Activated CD4-positive, alpha-beta T cell treated with anti-CD3 and anti-CD28 coated beads, Interleukin-2, amount 10 ng/mL, durations not matched to agents 24 days and 14 days (primary cell): Measurements from ENCODE around the gene GFM1. TPM values are rescaled to one million over a fixed set of nuclear protein-coding genes. Genes with fewer than 3 reads are reported as not detected.

Source experiments
- DNase-seq: peaks from one replicate; pipeline ENCODE4 v3.0.0; 2022
- H3K27ac Mint-ChIP-seq: one replicate; pipeline ENCODE4 v1.8.0; 2022; ENCODE audit warnings: mild to moderate bottlenecking, mixed read lengths
- H3K27me3 Mint-ChIP-seq: one replicate; pipeline ENCODE4 v1.8.0; 2022; ENCODE audit warnings: mixed read lengths
- H3K36me3 Mint-ChIP-seq: one replicate; pipeline ENCODE4 v1.8.0; 2022; ENCODE audit warnings: low read depth, mild to moderate bottlenecking, mixed read lengths
- H3K4me1 Mint-ChIP-seq: one replicate; pipeline ENCODE4 v1.8.0; 2021; ENCODE audit warnings: mixed read lengths
- H3K4me3 Mint-ChIP-seq: one replicate; pipeline ENCODE4 v1.8.0; 2022; ENCODE audit warnings: mild to moderate bottlenecking, moderate library complexity, mixed read lengths
- H3K9me3 Mint-ChIP-seq: one replicate; pipeline ENCODE4 v1.8.0; 2021; ENCODE audit warnings: mixed read lengths
- intact Hi-C: fragments of 100-400 bp; cut with micrococcal nuclease; formaldehyde crosslinking; loops from one replicate; pipeline ENCODE4 v1.15.1; 2023
- total RNA-seq: library from RNA; stranded (reverse); gene quantifications from 2 replicates; pipeline ENCODE4 v1.2.3, GENCODE V29; 2022

Gene GFM1
- total RNA-seq, 1 donor from 2014 or later = 73.4 TPM

DNA sequence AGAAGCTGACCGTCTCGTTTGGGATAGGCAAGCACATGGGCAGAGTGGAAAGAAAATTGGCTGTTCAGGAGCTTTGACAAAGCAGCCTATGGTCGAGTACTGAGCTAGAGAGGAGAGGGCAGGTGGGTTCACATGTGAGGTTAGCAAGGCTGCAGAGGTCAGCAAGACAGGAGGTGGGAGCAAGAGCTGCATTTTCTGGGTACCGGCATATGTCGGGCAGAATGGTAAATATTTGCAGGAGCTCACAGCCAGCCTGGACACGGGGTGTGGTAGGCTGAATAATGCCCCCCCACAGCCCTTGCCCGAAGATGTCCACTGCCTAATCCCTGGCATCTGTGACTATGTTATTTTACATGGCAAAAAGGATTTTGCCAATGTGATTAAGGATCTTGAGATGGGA, 79.7 kb downstream of the GFM1 start:
- no peaks in the 10 kb centered on the region for H3K9me3 Mint-ChIP-seq
- H3K27ac Mint-ChIP-seq = peak overlapping the region; percentile 96
- peaks cover 42% of the 10 kb centered on the region for H3K4me1 Mint-ChIP-seq
- H3K4me3 Mint-ChIP-seq = no peak overlapping the region
- DNase-seq = no peak
- intact Hi-C loops = loop anchor here (1.0 kb wide), 1 partner anchor 67 kb away; no protein-coding TSS in a partner anchor
- H3K36me3 Mint-ChIP-seq = peaks cover 13% of the 10 kb centered on the region
- no peaks in the 10 kb centered on the region for H3K27me3 Mint-ChIP-seq

DNA sequence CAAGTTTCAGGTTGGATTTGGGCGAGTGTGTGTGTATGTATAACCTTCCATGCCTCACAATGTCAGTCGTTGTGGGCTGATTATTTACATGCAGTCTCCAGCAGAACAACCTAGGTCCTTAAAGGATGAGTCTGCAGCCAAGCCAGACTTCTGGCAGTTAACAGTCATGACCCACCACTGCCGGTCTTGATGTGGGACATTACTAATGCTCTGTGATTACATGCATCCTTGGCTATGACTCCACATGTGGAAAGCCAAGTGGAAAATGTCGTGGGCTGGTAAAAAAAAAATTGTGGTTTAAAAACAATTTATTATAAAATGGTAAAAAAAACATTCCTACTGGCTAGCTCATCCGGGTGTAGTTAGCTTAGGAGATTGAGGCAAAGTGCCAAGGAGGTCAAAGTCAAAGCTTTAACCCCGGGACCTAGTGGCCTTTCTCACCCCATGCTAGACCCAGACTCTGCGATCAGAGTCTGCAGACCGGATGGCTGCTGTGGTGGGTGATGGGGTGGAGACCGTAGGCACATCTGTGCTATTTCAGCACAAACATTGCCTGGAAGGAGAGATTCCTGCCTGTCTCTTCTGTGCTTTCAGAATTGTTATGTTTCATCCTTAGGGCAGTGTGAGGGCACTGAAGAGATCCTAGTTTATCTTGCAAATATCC, 81.2 kb downstream of the GFM1 start:
- Mint-ChIP-seq H3K27ac (peak overlapping the region; percentile 70), H3K4me3 (no peak overlapping the region), H3K4me1 (peaks cover 42% of the 10 kb centered on the region), H3K36me3 (peaks cover 10% of the 10 kb centered on the region), H3K27me3 (no peaks in the 10 kb centered on the region), H3K9me3 (no peaks in the 10 kb centered on the region)
- intact Hi-C loops = no loop called here
- no peak for DNase-seq

DNA sequence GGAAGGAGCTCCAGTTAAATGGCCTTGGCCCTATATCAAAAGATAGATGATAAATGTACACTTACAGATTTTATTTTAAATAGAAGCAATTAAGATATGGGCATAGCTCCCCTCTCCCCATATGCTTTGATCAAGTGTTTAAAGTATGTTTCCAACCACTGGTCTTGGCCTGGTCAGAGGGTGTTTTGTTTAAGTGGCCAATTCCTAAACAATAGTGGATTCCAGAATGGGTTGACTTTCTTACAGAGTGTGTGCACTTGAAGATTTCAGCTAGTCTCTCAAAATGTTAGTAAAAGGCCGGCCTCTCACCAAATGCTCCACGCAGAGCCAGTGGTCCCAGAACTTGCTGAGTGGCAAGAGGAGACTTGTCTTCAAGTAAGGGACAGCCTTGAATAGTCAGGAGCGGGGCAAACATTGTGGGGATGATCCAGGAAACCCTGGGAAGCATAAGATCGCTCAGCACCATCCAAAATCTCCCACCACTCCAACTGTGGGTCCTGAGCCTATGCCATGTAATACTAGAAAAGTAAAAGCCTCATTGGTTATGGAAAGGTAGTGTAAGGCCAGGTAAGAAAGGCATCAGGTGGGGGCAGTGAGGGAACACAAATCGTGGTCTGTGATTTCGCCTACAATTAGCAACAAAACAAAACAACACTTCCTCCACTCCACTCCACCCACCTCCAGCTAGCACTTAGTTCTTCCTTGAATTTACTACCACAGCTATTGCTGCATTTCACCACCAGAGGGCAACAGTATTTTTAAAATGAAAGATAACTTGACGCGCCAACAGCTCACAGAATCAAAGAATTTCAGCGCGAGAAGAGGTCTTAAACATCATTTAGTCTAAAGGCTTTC, 83.1 kb downstream of the GFM1 start:
- Mint-ChIP-seq H3K4me3 (peak overlapping the region; percentile 50), H3K27ac (no peak overlapping the region), H3K4me1 (peaks cover 34% of the 10 kb centered on the region), H3K36me3 (peaks cover 4% of the 10 kb centered on the region), H3K27me3 (no peaks in the 10 kb centered on the region), H3K9me3 (no peaks in the 10 kb centered on the region)
- intact Hi-C loops = loop anchor here (1.0 kb wide), 1 partner anchor 64 kb away; no protein-coding TSS in a partner anchor
- peak; percentile 86 for DNase-seq

DNA sequence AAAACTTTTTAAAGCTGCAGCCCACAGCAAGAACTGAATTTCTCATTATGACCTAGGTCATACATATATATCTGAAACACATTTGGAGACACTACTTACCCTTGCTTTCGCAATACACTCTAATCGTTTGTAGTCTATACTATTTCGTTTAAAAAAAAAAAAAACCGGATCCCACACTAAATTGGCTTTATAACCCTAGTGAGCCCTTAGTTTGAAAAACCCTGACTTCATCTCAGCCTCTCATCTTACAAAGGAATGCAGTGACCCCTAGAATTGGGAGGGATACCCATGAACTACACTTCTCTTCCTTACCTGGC, 83.7 kb downstream of the GFM1 start:
- intact Hi-C loops = no loop called here
- no peak for DNase-seq
- peaks cover 31% of the 10 kb centered on the region for H3K4me1 Mint-ChIP-seq
- no peaks in the 10 kb centered on the region for H3K9me3 Mint-ChIP-seq
- peak overlapping the region; percentile 50 for H3K4me3 Mint-ChIP-seq
- peak overlapping the region; percentile 48 for H3K27ac Mint-ChIP-seq
- no peaks in the 10 kb centered on the region for H3K27me3 Mint-ChIP-seq
- peaks cover under 1% of the 10 kb centered on the region for H3K36me3 Mint-ChIP-seq

DNA sequence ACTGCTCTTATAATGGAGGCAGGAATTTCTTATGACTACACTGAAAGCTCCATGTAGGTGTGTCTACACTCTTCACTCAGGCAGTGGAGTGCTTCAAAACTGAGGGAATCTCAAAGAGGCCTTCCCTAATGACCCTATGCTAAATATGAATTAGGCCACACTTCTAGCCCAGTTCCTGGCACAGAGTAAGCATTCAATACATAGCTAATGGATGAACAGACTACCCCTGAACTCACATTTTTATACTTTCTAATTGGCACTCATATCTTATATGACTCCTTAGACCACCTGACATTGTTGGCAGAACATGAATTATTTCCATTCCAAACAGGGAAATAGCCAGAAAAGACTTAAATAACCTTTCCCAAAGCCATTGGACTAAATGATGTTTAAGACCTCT, 84.5 kb downstream of the GFM1 start:
- no peaks in the 10 kb centered on the region for H3K9me3 Mint-ChIP-seq
- DNase-seq = no peak
- intact Hi-C loops = no loop called here
- H3K4me1 Mint-ChIP-seq = peaks cover 27% of the 10 kb centered on the region
- H3K27me3 Mint-ChIP-seq = no peaks in the 10 kb centered on the region
- no peak overlapping the region for H3K4me3 Mint-ChIP-seq
- H3K36me3 Mint-ChIP-seq = no peaks in the 10 kb centered on the region
- H3K27ac Mint-ChIP-seq = no peak overlapping the region

DNA sequence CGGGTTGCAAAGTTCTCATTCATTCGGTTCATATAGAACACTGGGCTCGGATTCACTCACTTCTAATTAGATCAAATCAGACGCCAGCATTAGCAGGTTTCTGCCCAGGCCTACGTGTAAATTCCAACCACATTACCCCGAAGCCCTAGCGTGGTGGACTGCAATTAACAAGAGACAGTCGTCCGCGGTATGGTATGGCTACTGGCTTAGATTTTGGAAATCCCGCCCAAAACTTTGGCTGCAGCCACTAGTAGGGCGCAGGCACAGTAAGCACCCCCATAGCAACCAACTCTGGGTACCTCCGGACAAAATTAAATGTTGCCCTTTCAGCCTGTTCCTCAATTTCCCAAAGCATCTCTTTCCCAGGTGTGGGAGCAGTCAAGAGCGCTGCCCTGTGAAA, 87.2 kb downstream of the GFM1 start:
- Mint-ChIP-seq H3K9me3 (peaks cover 4% of the 10 kb centered on the region), H3K36me3 (no peaks in the 10 kb centered on the region), H3K27ac (no peak overlapping the region), H3K27me3 (no peaks in the 10 kb centered on the region), H3K4me1 (peaks cover 16% of the 10 kb centered on the region), H3K4me3 (peak overlapping the region; percentile 72)
- intact Hi-C loops = loop anchor here (1.0 to 5.0 kb wide), 2 partner anchors 42 to 59 kb away; partner anchors contain the start of gene LXN
- DNase-seq = no peak

DNA sequence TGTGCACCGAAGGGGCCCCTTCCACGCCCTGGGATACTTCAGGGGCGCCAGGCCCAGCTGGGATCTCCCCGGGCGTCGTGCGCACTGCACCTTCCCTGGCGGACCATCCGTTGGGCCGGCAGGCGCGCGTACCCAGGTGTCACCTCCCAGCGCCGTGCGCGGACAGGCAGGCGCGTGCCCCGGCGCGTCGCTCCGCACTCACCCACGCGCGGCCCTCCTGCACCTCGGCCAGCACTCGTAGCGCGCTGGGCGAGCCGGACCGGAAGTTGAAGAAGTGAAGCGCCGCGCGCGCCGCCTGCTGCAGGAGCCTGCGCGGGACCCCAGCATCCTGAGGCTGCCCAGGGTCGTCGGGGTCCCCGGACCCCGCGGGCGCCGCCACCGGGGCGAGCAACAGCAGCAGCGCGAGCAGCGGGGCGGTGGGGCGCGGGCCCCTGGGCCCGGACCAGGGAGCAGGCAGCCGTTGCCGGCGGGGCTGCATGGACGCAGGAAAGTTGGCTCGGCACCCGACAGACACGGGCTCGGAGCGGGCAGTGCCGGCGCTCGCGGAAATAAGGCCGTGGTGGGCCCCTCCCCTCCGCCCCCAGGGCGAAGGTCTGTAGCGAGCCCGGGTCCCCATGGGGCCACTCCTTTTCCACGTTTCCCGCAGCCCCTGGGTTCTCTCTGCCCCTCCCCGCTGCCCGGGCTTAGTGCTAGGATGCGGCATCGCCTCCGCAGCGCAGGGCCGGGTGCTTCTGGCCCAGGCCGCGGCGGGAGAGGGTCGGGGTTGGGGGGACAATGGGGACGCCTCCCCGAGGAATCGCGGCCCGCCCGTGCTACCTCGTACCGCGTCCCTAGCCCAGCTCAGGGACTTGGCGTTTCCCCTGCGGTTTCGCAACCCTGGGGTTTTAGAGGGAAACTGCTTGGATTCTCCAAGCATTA, 87.9 kb downstream of the GFM1 start, which contains the start of gene RARRES1:
Gene RARRES1, minus strand, starts transcription at position 520 of the 918 bp plus-strand sequence. Its CDS starts 42 bp downstream, at position 478.
- Mint-ChIP-seq H3K9me3 (peaks cover 4% of the 10 kb centered on the region), H3K27me3 (no peaks in the 10 kb centered on the region), H3K36me3 (no peaks in the 10 kb centered on the region), H3K4me1 (peaks cover 16% of the 10 kb centered on the region), H3K27ac (no peak within 1 kb of the TSS), H3K4me3 (peak within 1 kb of the TSS; percentile 72)
- intact Hi-C loops = loop anchor here (1.0 to 5.0 kb wide), 2 partner anchors 41 to 60 kb away; partner anchors contain the start of gene LXN
- peak; percentile 80 for DNase-seq

DNA sequence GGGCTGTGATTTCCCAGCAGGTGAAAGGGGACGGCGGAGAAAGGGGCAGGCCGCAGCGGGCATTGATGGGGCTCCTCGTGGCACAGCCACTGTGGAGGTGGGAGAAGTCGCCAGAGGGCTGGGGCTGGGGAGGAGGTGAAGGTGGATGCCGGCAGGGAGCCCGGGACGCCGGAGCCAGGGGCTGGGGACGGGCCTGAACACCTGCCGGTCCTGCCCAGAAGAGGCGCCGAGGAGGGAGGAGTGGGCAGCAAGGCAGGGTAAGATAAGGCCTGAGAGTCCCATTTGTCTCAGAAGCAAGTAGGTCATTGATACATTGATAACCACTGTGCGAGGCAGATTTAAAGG, 88.5 kb downstream of the GFM1 start:
- Mint-ChIP-seq H3K9me3 (peaks cover 4% of the 10 kb centered on the region), H3K4me1 (peaks cover 9% of the 10 kb centered on the region), H3K36me3 (no peaks in the 10 kb centered on the region), H3K4me3 (no peak overlapping the region), H3K27ac (no peak overlapping the region), H3K27me3 (no peaks in the 10 kb centered on the region)
- intact Hi-C loops = loop anchor here (5.0 kb wide), 1 partner anchor 61 kb away; the partner anchor contains the start of gene LXN
- no peak for DNase-seq

DNA sequence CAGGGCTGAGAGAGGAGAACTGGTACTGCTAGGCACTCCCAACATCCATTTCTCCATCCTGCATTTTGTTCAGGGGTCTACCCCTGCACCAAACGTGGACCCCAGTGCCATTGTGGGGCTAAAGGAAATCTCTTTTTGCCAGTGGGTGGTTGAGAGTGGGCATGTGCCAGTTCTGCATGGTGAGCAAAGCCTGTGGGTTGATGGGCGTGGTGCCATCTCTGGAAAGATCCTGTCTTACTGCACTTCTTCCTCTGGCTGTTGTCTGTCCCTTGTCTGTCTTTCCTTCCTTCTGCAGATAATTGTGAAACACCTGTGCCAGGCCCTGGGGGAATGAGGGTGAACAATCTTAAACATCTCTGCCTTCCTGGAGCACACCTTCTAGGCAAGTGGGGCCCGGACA, 89.3 kb downstream of the GFM1 start:
- peaks cover 5% of the 10 kb centered on the region for H3K4me1 Mint-ChIP-seq
- H3K4me3 Mint-ChIP-seq = no peak overlapping the region
- no peaks in the 10 kb centered on the region for H3K27me3 Mint-ChIP-seq
- H3K9me3 Mint-ChIP-seq = peaks cover 4% of the 10 kb centered on the region
- no peaks in the 10 kb centered on the region for H3K36me3 Mint-ChIP-seq
- H3K27ac Mint-ChIP-seq = no peak overlapping the region
- intact Hi-C loops = loop anchor here (5.0 kb wide), 1 partner anchor 61 kb away; the partner anchor contains the start of gene LXN
- DNase-seq = no peak

DNA sequence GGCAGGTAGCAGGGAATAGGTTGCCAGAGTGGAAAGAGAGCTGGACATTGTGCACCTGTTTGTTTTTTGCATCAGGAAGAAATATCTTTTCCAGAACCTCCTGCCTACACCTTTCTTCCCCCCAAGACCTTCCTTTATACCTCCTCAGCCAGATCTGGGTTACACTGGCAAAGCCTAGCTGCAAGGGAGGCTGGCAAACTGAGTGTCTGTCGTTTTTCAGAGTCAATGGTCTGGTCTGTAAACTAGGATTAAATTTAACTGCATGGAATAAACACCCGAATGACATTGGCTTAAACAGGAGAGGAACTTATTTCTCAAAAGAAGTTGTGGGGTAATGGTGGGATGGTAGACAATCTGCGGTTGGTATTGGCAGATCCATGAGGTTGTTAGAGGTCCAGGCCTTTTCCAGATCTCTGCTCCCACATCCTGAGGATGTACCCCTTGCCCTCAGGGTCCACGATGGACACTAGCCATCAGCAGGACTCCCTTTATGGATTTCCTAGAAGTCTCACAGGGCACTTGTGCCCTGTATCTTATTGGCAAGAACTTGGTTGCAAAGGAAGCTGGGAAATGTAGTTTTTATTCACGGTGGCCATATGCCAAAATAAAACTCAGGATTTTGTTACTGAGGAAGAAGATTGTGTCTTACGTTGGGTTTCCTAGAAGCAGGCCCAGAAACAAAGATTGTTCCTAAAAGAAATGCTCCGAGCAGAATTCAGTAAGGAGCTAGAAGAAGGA, 91.1 kb downstream of the GFM1 start:
- Mint-ChIP-seq H3K4me1 (peaks cover 1% of the 10 kb centered on the region), H3K36me3 (no peaks in the 10 kb centered on the region), H3K9me3 (peaks cover 4% of the 10 kb centered on the region), H3K27me3 (no peaks in the 10 kb centered on the region), H3K4me3 (no peak overlapping the region), H3K27ac (no peak overlapping the region)
- no peak for DNase-seq
- intact Hi-C loops = no loop called here

DNA sequence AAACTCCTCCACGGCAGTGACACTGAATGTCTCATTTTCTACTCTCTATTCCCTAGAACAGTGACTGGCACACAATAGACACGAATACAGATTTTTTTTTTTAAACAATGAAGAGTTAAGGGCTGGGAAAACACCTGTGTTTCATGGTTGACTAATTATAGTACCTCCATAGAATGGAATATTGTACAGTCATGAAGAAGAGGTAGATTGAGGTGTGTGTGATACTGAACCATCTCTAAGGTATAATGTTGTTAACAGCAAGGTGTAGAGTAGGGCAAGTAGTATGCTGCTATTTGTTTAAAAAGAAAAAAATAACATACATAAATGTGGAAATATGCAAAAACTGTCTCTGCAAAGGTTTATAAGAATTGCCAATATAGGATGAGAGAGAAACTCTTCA, 93.1 kb downstream of the GFM1 start:
- Mint-ChIP-seq H3K27me3 (no peaks in the 10 kb centered on the region), H3K4me1 (peaks cover 7% of the 10 kb centered on the region), H3K9me3 (peaks cover 4% of the 10 kb centered on the region), H3K27ac (no peak overlapping the region), H3K36me3 (no peaks in the 10 kb centered on the region), H3K4me3 (no peak overlapping the region)
- DNase-seq = no peak
- intact Hi-C loops = no loop called here

DNA sequence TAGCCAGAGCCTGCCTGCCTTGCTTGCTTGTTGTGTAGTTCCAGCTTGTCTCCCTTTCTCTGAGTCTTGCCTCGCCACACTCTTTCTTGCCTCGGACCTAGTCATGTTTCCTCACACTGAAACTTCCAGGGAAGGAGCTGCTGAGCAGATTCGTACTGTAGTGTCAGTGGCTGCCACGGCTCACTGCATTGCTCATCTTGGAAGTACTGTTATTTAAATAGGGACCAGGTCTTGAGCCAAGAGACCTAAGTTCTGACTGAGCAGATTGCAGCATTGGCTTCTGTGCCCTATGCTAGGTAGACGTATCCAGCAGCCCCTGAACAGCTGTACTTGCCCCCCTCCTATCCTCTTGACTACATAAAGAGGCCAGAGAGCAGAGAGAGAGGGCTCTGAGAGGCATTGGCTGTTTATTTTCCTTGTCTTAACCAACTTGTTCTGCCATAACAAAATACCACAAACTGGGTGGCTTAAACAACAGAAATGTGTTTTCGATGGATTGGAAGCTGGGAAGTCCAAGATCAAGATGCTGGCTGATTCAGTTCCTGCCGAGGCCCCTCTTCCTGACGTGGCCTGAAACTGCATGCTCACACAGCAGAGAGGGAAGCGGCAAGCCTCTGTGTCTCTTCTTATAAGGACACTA, 93.8 kb downstream of the GFM1 start:
- Mint-ChIP-seq H3K9me3 (peaks cover 4% of the 10 kb centered on the region), H3K27me3 (no peaks in the 10 kb centered on the region), H3K4me3 (no peak overlapping the region), H3K36me3 (no peaks in the 10 kb centered on the region), H3K27ac (no peak overlapping the region), H3K4me1 (peaks cover 9% of the 10 kb centered on the region)
- intact Hi-C loops = no loop called here
- no peak for DNase-seq

DNA sequence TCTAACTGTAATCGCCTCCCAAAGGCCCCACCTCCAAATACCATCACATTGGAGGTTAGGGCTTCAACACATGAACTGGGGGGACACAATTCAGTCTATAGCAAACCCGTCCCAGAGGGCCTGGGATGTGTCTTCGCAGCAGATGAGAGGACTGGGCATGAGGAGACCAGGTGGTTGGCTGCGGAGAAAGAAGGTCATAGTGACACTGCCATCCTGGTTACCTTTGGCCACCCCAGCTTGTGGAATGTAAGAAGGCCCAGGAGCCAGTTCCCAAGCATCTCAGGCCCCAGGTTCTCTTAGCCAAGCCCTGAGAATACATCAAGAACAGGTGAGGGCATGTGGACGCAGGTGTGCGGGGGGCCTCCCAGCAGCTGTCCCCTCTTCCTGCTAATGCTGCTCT, 94.3 kb downstream of the GFM1 start:
- intact Hi-C loops = no loop called here
- Mint-ChIP-seq H3K36me3 (no peaks in the 10 kb centered on the region), H3K4me1 (peaks cover 9% of the 10 kb centered on the region), H3K4me3 (no peak overlapping the region), H3K9me3 (peaks cover 4% of the 10 kb centered on the region), H3K27ac (no peak overlapping the region), H3K27me3 (no peaks in the 10 kb centered on the region)
- no peak for DNase-seq
